ENCODE results near the gene SMARCAL1.

DNA sequence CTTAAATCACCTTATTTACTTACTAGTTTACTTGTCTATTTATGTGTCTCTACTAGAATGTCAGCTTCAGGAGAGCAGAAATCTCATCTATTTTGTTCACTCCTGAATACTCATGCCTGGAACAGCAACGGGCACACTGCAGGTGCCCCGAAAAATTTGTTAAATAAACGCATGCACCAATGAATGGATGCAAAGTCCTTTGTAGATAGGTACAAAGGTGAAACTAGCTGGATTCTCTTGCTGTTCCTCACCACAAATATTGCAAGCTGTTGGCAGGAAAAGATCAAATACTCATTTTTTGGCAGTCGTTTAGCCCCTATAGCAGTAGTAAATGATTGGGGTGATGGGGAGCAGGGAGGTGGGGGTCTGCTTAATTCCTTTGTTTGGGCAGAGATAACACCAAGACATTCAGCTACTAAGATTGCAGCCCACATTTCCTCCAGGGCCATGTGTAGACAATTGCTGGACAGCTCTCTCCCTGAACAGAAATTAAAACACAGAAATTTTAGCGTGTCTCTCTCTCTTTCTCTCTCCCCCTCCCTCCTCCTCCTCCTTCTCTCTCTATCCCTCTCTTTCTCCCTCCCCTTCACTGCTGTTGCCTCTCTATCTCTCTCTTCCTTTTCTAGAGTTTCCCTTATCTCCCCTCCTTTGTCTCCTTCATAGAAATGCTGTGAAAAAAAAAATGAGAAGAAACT is 45.4 kb upstream of the SMARCAL1 start:
- no peak for TF ChIP-seq EZH2 (IDR thresholded peaks at IDR 0.05)
- no peak for TF ChIP-seq POLR2AphosphoS5 (IDR thresholded peaks at IDR 0.05; ENCODE audit: borderline replicate concordance, low read depth, low read length)
- no peak for TF ChIP-seq FOXP2 (optimal IDR thresholded peaks at IDR 0.05; ENCODE audit: control extremely low read depth, extremely low read length, insufficient read depth)
